HepG2 (cell line): Measurements from ENCODE around the gene REST. TPM values are rescaled to one million over a fixed set of nuclear protein-coding genes. Genes with fewer than 3 reads are reported as not detected.

Experiments
- AKNA ChIP-seq: sonication (generic); formaldehyde crosslinking; IDR thresholded peaks from 2 replicates; pipeline ENCODE4 v1.4.0; 2020; ENCODE audit warnings: missing genetic modification reagents, borderline replicate concordance
- BRD4 ChIP-seq: sonication (generic); formaldehyde crosslinking; IDR thresholded peaks from 2 replicates; pipeline ENCODE4 v1.4.0; 2020; ENCODE audit warnings: missing genetic modification reagents
- CREB3 ChIP-seq: sonication (generic); formaldehyde crosslinking; IDR thresholded peaks from 2 replicates; pipeline ENCODE4 v1.5.0; 2020; ENCODE audit warnings: missing genetic modification reagents
- CSRNP2 ChIP-seq: sonication (generic); formaldehyde crosslinking; conservative IDR thresholded peaks from 2 replicates; pipeline ENCODE4 v1.8.0; 2022; ENCODE audit warnings: low read depth, missing genetic modification reagents
- HCFC1 ChIP-seq: fragments of 150-350 bp; IDR thresholded peaks from 2 replicates; pipeline ENCODE4 v1.6.1; 2014; ENCODE audit warnings: low read depth, low read length
- HNF4G ChIP-seq, 2 experiments: sonication (generic) in 1 of 2; formaldehyde crosslinking in 1 of 2; IDR thresholded peaks; 2 replicates each; pipeline versions ENCODE4 v1.4.0 to v1.6.1; 2011 to 2020; ENCODE audit warnings: borderline replicate concordance in 2 of 2, low read depth in 2 of 2, mild to moderate bottlenecking in 2 of 2, low read length in 1 of 2, missing genetic modification reagents in 1 of 2, moderate library complexity in 1 of 2
- IKZF5 ChIP-seq: IDR thresholded peaks from 2 replicates; pipeline ENCODE4 v1.6.1; 2018; ENCODE audit warnings: missing genetic modification reagents, mild to moderate bottlenecking, missing compliant biosample characterization
- KLF15 ChIP-seq: sonication (generic); formaldehyde crosslinking; IDR thresholded peaks from 2 replicates; pipeline ENCODE4 v1.8.1; 2023; ENCODE audit warnings: borderline replicate concordance, mild to moderate bottlenecking, inconsistent platforms, missing genetic modification reagents, mixed read lengths
- LBX2 ChIP-seq: sonication (generic); formaldehyde crosslinking; IDR thresholded peaks from 2 replicates; pipeline ENCODE4 v1.5.0; 2020; ENCODE audit warnings: missing genetic modification reagents, mild to moderate bottlenecking, borderline replicate concordance
- MTA1 ChIP-seq: sonication (generic); formaldehyde crosslinking; IDR thresholded peaks from 2 replicates; pipeline ENCODE4 v1.4.0; 2020; ENCODE audit warnings: missing genetic modification reagents, mild to moderate bottlenecking, borderline replicate concordance
- PATZ1 ChIP-seq: sonication (generic); formaldehyde crosslinking; IDR thresholded peaks from 2 replicates; pipeline ENCODE4 v1.4.0; 2020; ENCODE audit warnings: missing genetic modification reagents
- ZBTB7A ChIP-seq: sonication (generic); formaldehyde crosslinking; IDR thresholded peaks from 2 replicates; pipeline ENCODE4 v1.8.0; 2022; ENCODE audit warnings: mild to moderate bottlenecking, missing genetic modification reagents
- ZNF543 ChIP-seq: sonication (generic); formaldehyde crosslinking; IDR thresholded peaks from 2 replicates; pipeline ENCODE4 v1.4.0; 2020; ENCODE audit warnings: mild to moderate bottlenecking, missing genetic modification reagents
- ZNF616 ChIP-seq: sonication (generic); formaldehyde crosslinking; IDR thresholded peaks from 2 replicates; pipeline ENCODE4 v1.5.0; 2020; ENCODE audit warnings: low read depth, mild to moderate bottlenecking, missing genetic modification reagents
- ZNF652 ChIP-seq: IDR thresholded peaks from 2 replicates; pipeline ENCODE4 v1.6.1; 2016; ENCODE audit warnings: low read depth, borderline replicate concordance
- polyA plus RNA-seq, 8 experiments: library from polyadenylated mRNA; depleted of rRNA in 3 of 8; stranded (reverse) in 7 of 8; unstranded in 1 of 8; fragments of >200 nt; fragmentation: Illumina TruSeq in 4 of 8; extraction: Trizol in 4 of 8; gene quantifications; 2 replicates each; pipeline versions ENCODE4 v1.2.1 to v1.2.3, GENCODE V29; 2011 to 2016; ENCODE audit warnings: low read depth in 4 of 8, missing spikeins in 1 of 8, mixed read lengths in 1 of 8; ENCODE audit not compliant: insufficient read depth in 1 of 8
- total RNA-seq, 5 experiments: library from RNA; depleted of rRNA; stranded (reverse); fragments of >200 nt; fragmentation: Illumina TruSeq; extraction: Trizol; gene quantifications; 2 replicates each; pipeline ENCODE4 v1.2.3, GENCODE V29; 2016; ENCODE audit warnings: low read depth in 1 of 5

Gene REST
- total and polyA plus RNA-seq, 2 of the 13 experiments (the other 11 are each of a cell fraction or from before 2014, with no cell fraction given) = 12.7 to 22.4 TPM

- TF ChIP-seq PATZ1 (CRISPR knock-in tag) (peak; percentile 90), CREB3 (CRISPR knock-in tag) (0 out of 2 replicates have a peak, but pooled peaks have one; percentile 7), HNF4G (IDR thresholded peaks at IDR 0.05; ENCODE audit: borderline replicate concordance, low read depth, low read length) (no peak), HNF4G (CRISPR knock-in tag; IDR thresholded peaks at IDR 0.05; ENCODE audit: borderline replicate concordance, low read depth) (no peak), MTA1 (CRISPR knock-in tag) (no peak), HCFC1 (peak; percentile 10), ZNF652 (CRISPR knock-in tag) (no peak), ZNF543 (0 out of 2 replicates have a peak, but pooled peaks have one; percentile 28), KLF15 (0 out of 2 replicates have a peak, but pooled peaks have one; percentile 24), LBX2 (no peak), CSRNP2 (CRISPR knock-in tag) (no peak), AKNA (CRISPR knock-in tag) (no peak), ZBTB7A (CRISPR knock-in tag) (peak; percentile 41; the same call in 1 of the 2 replicates), ZNF616 (CRISPR knock-in tag) (no peak), IKZF5 (CRISPR knock-in tag) (no peak), BRD4 (CRISPR knock-in tag) (no peak; the same call in 1 of the 2 replicates)
These were observed 746 bp downstream of the REST start (continued) for GRCh38 chr4:56908206-56909085.
